NCI-H128 (cell line): Measurements from ENCODE around the gene RSF1.

ENCODE experiments used
- DNase-seq: peaks from one replicate; lab custom pipeline; 2025; ENCODE audit not compliant: unreplicated experiment; lab: John Stamatoyannopoulos, UW

RSF1 gene

DNA sequence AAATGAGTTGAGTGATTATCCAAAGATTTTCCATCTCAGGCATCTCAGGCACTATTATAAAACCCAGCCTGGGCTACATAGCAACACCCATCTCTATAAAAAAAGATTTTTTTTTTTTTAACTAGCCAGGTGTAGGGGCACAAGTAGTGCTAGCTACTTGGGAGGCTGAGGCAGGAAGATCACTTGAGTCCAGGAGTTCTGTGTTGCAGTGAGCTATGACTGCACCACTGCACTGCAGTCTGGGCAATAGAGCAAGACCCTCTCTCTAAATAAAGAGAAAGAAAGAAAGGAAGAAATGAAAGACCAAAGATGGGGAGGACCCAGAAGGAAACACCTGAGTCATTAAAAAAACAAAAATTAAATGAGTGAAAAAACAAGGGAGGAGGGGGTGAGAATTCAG is 14.1 kb downstream of the RSF1 start:
- no peak for DNase-seq

DNA sequence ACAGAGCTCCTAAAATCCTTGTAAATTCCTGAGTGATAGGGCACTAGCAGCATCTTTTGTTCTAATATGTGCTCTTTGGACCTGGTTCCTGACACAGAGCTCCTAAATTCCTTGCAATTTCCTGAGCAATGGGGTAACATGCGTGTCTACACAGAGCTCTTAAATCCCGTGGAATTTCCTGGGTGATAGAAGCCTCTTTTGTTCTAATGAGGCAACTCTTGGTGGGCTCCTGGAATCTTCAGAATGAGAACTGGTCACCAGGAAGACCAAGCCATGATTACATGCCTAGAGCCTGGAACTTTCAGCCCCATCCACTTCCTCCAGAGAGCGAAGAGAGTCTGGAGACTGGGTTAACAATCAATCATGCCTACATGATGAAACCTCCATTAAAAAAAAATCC is 19.0 kb downstream of the RSF1 start:
- DNase-seq, result no peak

DNA sequence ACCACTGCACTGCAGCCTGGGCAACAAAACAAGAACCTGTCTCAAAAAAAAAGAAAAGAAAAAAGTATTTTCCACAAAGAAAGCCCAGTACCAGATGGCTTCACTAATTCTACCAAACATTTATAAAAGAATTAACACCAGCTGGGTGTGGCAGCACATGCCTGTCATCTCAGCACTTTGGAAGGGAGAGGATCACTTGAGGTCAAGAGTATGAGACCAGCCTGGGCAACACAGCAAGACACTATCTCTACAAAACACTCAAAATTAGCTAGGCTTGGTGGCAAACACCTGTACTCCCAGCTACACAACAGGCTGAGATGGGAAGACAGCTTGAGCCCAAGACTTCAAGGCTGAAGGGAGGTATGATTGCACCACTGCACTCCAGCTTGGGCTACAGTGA is 20.1 kb downstream of the RSF1 start:
- DNase-seq, result no peak

DNA sequence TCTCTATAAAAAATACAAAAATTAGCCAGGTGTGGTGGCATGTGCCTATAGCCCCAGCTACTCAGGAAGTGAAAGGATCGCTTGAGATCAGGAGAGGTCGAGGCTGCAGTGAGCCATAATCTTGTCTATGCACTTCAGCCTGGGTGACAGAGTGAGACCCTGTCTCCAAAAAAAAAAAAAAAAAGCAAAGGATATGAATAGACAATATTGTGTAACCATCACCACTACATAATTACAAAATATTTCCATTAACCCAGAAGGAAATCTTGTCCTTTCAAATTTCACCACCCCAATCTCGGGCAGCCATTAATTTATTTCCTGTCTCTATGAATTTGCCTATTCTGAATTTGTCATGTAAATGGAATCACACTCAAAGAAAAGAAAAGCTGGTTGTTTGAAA is 21.2 kb downstream of the RSF1 start:
- no peak for DNase-seq

DNA sequence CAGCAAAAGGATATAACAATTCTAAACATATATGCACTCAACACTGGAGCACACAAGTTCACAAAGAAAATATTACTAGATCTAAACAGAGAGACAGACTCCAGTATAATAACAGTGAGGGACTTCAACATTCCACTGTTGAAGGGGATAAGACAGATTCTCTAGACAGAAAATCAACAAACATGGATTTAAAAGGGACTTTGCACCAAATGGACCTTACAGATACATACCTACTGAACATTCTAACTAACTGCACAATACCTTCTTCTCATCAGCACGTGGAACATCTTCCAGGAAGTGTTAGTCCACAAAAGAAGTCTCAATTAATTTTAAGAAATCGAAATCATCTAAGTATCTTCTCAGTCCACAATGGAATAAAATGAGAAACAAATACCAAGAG is 26.6 kb downstream of the RSF1 start:
- no peak for DNase-seq

DNA sequence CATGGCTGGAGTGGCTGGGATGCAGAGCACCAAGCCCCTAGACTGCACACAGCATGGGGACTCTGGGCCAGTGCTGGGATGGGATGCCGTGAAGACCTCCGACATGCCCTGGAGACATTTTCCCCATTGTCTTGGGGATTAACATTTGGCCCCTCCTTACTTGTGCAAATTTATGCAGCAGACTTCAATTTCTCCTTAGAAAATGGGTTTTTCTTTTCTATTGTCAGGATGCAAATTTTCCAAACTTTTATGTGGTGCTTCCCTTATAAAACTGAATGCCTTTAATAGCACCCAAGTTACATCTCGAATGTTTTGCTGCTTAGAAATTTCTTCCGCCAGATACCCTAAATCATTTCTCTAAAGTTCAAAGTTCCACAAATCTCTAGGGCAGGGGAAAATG is 29.2 kb downstream of the RSF1 start:
- no peak for DNase-seq

DNA sequence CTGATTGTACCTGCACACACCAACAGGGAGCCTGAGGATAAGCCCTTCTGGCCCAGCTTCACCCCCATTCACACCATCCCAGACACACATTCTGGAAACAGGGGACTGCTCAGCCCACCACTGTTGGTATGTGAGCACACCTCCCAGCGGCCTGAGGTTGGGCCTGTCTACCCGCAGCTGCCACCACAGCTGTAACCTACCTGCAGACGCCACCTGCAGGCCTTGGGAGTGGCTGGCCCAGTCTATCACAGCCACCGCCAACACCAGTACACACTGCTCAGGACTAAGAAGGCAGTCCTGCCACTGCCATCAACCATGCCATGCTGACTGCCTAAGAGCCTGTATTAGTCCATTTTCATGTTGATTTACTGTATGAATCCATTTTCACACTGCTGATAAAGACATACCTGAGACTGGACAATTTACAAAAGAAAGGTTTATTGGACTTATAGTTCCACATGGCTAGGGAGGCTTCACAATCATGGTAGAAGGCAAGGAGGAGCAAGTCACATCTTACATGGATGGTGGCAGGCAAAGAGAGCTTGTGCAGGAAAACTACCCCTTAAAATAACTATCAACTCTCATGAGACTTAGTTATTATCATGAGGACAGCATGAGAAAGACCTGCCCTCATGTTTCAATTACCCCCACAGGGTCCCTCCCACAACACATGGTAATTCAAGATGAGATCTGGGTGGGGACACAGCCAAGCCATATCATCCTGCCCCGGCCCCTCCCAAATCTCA is 30.6 kb downstream of the RSF1 start:
- no peak for DNase-seq

DNA sequence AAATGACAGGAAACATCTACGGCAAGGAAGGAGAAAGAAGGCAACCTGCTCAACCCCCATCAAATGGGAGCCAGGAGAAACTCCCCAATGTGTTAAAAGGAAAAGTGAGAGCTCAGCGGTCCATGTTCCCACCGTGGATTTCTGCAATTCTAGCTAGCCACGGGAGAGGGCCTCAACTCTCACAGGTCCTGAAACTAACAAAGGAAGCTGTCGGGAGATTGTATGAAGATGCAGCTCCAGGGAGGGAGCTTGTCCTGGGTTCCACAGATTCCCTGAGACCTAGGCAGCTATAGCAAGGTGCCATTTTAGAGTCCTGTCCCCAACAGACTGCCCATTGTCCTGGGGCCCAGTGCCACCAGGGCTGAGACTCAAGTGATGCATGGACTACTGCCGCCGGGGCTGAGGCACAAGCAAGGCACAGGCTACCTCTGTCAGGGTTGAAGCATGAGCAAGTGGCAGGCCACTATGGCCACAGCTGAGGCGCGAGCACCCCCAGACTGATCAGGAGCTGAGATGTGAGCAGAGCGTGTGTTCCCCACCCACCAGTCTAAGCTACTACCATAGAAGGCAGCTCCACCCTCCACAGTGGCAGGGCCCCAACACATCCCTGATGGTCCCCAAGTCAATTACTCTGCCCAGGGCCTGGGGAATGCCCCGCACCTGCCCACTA is 31.3 kb downstream of the RSF1 start:
- DNase-seq, result no peak

DNA sequence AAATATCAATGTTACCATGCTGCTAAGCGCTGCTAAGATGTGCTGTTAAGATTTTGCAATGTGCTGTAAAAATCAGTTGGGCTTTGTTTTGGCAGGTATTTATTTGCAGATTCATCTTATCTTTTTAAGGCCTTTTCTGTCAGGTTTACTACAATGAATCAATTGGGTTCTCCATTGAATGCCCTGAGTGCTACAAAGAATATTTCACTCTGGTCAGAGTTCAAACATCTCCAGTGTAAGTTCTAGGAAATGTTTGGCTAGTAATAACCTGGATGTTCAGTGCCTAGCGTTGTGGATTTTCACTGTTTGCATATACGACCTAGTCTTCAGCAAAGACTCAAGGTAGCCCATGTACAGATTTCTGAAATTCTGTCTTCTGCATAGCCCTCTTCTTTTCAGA is 36.0 kb downstream of the RSF1 start:
- no peak for DNase-seq

DNA sequence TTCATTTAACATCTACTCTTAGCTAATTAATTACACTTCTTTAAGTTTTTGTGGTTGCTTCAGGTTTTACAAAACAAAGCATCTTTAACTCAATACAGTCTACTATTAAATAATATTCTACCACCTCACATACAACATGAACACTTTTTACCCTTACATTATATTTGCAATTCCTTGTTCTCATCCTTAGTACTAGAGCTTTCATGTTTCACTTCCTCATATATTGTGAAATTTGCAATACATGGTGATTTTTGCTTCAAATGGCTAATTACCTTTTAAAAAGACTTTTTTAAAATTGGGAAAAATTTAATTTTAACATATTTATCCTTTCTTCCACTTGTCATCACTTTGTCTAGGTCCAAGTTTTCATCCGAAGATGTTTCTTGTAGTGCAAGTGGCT is 37.5 kb downstream of the RSF1 start:
- DNase-seq, result no peak

DNA sequence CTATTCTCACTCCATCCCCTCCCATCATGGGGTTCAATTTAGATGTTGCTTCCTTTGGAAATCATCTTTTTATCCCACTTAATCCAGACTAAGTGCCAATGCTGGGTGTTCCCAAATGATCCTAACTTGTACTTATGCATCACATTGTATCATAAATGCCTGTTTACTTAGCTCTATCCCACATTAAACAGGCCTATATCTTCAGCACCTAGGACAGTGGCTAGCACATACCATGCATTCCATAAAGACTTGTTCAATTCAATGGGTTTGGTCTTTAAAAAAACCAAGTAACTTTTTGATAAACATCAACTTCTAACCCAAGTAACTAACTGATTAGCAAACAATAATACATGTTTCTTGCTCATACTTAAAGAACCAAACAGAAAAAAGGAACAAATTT is 40.6 kb downstream of the RSF1 start:
- DNase-seq, result no peak

DNA sequence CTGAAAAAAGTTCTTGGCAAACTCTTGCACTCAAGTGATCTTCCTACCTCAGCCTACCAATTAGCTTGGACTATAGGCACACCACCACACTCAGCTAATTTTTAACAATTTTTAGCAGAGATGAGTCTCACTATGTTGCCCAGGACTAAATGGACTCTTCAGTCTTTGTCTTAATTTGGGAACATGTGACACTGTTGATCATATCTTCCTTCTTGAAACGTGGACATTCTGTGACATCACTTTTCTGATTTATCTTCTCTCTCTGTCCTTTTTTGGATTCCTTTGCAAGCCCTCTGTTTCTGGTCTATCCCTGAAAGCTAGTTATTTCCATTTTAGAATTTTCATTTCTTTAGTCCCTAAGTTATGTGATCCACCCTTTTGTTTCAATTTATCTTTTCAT is 42.0 kb downstream of the RSF1 start:
- no peak for DNase-seq

DNA sequence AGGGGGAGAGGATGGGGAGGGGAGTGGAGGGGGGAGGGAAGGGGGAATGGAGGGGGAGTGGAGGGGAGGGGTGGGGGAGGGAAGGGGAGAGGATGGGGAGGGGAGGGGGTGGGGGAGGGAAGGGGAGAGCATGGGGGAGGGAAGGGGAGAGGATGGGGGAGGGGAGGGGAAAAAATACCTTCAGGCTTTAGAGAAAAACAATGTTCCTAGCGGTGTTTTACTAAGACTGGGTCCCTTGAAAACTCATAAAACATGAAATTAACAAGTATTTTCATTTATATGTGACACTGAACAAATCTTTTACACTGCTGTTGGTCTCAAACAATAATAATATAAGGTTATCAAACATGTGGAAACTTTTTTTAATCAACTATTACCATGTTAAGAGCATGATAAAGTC is 42.4 kb downstream of the RSF1 start:
- no peak for DNase-seq

DNA sequence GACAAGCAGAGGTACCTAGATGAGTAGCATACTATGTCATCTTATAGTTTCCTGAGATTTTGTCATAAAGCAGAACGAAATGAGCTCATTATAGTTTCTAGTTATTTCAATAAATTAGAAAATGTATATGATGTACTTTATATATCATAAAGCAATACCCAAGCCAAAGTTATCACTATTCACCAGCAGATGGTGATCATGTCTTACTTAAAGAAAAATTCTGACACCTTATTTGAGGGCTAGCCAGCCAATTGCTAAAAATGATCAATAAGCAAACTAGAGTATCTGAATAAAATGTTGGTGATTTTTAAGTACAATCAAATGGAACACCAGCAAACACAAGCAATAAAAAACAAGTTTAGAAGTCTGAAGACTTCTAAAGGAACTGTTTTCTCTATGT is 44.1 kb downstream of the RSF1 start:
- no peak for DNase-seq

DNA sequence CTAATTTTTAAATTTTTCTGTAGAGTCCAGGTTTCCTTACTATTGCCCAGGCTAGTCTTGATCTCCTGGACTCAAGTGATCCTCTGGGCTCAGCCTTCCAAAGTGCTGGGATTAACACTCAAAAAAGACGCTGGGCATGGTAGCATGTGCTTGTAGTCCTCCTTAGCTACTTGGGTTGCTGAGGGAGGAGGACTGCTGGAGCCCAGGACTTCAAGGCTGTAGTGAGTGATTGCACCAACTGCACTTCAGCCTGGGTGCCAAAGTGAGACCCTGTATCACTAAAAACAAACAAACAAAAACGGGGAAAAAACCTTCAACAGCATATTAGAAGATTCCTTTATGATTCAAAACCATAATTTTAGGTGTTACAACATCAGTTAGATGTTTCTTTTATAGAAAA is 44.6 kb downstream of the RSF1 start:
- DNase-seq, result no peak

DNA sequence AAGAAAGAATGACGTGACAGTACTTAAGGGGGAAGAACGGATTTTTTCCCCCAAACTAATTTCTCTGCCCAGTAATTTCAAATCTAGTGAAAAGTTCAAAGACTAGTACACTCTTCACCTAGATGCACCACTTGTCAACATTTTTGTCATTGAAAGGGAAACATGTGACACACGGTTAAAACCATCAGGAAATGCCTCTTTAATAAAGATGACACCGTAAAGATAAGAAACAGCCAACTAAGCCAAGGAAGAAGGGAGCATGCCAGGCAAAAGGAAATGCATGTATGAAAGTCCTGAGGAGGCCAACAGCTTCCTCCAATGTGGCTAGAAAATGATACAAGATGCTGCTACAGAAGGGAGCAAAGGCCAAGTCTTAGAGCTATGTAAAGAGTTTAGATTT is 49.4 kb downstream of the RSF1 start:
- DNase-seq, result no peak

DNA sequence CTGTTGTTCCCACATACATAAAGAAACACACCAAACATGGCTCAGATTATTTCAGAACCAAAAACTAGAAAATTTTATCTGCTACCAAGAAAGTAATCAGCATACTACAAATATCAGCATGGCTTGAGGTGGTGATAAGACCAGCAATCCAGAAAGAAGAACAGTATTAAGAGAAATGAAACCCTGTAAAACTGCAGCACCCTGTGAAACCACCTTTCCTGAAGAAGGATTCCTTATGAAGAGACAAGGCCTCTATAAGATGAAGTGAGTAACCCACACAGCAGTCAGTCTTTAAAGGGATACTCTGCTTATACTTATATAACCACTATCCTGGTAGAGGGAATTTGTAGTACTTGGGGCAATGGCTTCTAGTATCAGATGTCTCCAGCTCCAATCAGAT is 49.9 kb downstream of the RSF1 start:
- no peak for DNase-seq

DNA sequence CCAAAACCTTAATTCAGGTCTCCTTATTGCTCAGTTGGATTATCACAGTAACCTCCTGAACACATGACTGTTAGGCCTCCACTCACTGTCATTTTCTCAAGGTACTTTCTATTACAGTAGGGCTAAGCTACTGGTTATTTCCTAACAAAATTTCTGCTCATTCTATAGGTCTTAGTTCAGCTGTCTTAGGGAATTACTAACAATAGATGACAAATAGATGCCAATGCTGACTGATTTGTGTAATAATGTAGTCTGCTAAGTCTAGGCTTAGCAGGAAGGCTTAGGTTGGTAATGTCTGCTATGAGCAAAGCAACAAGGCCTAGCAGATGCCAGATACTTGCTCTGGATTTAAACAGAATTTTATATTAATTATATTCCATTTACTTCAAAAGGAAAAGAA is 58.1 kb downstream of the RSF1 start:
- no peak for DNase-seq

DNA sequence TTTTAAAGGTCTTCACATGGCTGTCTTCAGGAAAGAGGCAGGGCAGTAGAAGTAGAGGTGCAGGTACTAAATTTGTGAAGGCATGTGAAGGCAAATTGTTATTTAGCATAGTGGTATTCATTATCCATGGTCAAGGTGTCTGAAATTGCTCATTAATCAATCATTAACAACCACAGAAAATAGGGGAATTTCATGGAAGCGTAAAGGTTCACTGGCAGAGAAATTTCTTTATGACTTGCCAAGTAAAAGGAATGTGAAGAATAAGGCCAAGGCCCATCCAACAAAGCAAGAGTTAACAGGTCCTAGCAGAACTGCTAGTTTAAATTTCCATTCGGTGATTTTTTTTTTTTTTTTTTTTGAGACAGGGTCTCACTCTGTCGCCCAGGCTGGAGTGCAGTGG is 59.0 kb downstream of the RSF1 start:
- no peak for DNase-seq

DNA sequence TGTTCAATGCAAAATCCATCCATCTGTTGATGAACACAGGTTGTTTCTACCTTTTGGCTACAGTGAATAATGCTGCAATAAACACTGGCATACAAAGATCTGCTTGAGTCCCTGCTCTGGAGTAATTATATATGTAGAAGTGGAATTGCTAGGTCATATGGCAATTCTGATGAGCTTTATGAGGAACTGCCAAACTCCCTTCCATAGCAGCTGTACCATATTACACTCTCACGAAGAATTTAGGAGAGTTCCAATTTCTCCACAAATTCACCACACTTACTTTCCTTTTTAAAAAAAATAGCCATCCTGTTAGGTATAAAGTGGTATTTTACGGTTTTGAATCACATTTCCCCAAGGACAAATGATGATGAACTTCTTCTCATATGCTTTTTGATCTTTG is 62.2 kb downstream of the RSF1 start:
- DNase-seq, result no peak

DNA sequence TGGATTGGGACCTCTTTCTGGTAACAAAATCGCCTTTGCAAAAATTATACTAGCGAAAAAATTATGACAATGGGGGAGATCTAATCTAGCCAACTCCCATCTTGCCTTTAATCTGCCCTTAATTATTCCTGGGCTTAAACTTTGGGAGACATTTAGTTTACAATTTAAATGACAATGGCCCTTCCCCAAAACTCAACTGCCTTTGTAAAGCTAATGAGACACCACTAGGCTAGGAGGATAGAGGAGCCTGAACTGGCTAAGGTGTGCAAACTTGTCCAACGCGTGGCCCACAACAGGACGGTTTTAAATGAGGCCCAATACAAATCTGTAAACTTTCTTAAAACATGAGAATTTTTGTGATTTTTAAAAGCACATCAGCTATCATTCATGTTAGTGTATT is 67.3 kb downstream of the RSF1 start:
- DNase-seq, result no peak

DNA sequence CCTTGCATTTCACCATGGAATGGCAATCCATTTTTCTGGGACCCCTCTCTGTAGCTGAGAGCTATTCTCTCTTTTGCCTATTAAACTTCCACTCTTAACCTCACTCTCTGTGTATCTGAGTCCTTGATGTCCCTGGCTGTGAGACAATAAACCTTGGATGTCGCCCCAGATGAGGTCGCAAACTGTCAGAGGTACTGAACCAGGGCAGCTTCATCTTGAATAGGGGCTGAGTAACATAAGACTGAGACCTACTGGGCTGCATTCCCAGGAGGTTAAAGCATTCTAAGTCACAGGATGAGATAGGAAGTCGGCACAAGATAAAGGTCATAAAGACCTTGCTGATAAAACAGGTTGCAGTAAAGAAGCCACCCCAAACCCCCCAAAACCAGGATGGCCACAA is 68.0 kb downstream of the RSF1 start:
- DNase-seq, result no peak
